Uterus (tissue), 4 donors: ENCODE data around the gene CFAP20DC. TPM values are rescaled to one million over a fixed set of nuclear protein-coding genes. Genes with fewer than 3 reads are reported as not detected.

Experiments
- DNase-seq, 2 donors: peaks; one replicate each; pipeline ENCODE4 v3.0.0-alpha.2; 2019 to 2020
- H3K27ac ChIP-seq, 2 donors: fragments of 200-600 bp; sonication (generic); 1 replicate in 1 of 2; 2 replicates in 1 of 2; pipeline ENCODE4 v1.5.1; 2016 to 2018
- H3K27me3 ChIP-seq, 2 donors: fragments of 200-600 bp; sonication (generic); one replicate each; pipeline ENCODE4 v1.5.1; 2018 to 2019; ENCODE audit warnings: control low read depth in 1 of 2
- H3K36me3 ChIP-seq, 2 donors: fragments of 200-600 bp; sonication (generic); one replicate each; pipeline ENCODE4 v1.5.1; 2019; ENCODE audit warnings: control low read depth in 1 of 2
- H3K4me1 ChIP-seq, 2 donors: fragments of 200-600 bp; sonication (generic); one replicate each; pipeline ENCODE4 v1.5.1; 2018 to 2019; ENCODE audit warnings: control low read depth in 1 of 2
- H3K4me3 ChIP-seq, 2 donors: fragments of 200-600 bp; sonication (generic); 1 replicate in 1 of 2; 2 replicates in 1 of 2; pipeline ENCODE4 v1.5.1; 2018 to 2019; ENCODE audit warnings: mild to moderate bottlenecking in 1 of 2
- H3K9me3 ChIP-seq, 2 donors: fragments of 200-600 bp; sonication (generic); one replicate each; pipeline ENCODE4 v1.5.1; 2019; ENCODE audit warnings: control low read depth in 1 of 2
- POLR2A ChIP-seq, 2 donors: fragments of 450-650 bp; IDR thresholded peaks; one replicate each; pipeline ENCODE4 v1.6.1; 2016; ENCODE audit warnings: antibody characterized with exemption in 2 of 2, mild to moderate bottlenecking in 1 of 2, moderate library complexity in 1 of 2
- intact Hi-C: fragments of 100-400 bp; cut with DNase I; formaldehyde crosslinking; loops from one replicate; pipeline ENCODE4 v1.15.1; 2023; ENCODE audit warnings: low total_unique reads
- total RNA-seq, 4 donors: library from RNA; depleted of rRNA in 3 of 4; stranded (reverse); fragments of >200 nt in 3 of 4; gene quantifications; one replicate each; pipeline versions ENCODE4 v1.1.0 to v1.2.4, GENCODE V29; 2014 to 2023
- TF ChIP-seq, protein P1 (sequence below), 4 experiments: fragments of 200-600 bp in 2 of 4; fragments of 450-650 bp in 2 of 4; sonication (generic) in 2 of 4; IDR thresholded peaks; one replicate each; pipeline ENCODE4 v1.5.1; 2016 to 2019; ENCODE audit warnings: antibody characterized with exemption in 4 of 4, mild to moderate bottlenecking in 2 of 4, moderate library complexity in 1 of 4
- donor health status: DM: yes; HTN: yes; CAD: no.

The CFAP20DC gene
- total RNA-seq, 4 donors from 2014 or later = under 0.01 to 5.1 TPM; not detected in 2

DNA sequence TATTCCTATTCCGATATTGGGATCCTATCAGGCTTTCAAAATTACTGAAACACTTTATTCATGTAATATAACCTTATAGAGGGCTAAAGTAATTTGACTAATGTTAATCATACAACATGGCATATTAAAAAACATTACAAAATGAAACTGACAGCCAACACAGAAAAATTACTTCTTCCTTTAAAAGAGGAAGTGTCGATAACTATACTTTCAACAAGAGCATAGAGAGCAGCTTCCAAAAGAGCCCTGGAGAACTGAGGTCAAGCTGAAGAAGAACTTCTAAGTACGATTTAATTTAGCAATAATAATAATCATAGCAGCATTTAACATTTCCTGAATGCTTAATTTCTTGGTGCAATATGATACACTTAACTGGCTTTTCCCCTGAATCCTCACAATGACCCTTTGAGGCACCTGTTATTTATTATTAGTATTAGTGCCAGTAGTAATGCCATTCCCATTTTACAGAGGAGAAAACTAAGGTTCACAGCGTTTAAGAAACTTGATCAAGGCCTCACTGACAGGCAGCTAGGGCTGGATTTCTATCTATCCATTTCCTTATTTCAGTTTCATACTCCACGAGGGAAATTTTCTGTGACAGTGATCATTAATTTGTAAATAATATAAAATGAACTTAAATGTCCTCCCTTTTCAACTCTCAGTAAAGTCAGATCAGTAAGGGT, 181.6 kb downstream of the CFAP20DC start:
- TF ChIP-seq POLR2A (IDR thresholded peaks at IDR 0.05) = no peak
- TF ChIP-seq, protein P1, sequence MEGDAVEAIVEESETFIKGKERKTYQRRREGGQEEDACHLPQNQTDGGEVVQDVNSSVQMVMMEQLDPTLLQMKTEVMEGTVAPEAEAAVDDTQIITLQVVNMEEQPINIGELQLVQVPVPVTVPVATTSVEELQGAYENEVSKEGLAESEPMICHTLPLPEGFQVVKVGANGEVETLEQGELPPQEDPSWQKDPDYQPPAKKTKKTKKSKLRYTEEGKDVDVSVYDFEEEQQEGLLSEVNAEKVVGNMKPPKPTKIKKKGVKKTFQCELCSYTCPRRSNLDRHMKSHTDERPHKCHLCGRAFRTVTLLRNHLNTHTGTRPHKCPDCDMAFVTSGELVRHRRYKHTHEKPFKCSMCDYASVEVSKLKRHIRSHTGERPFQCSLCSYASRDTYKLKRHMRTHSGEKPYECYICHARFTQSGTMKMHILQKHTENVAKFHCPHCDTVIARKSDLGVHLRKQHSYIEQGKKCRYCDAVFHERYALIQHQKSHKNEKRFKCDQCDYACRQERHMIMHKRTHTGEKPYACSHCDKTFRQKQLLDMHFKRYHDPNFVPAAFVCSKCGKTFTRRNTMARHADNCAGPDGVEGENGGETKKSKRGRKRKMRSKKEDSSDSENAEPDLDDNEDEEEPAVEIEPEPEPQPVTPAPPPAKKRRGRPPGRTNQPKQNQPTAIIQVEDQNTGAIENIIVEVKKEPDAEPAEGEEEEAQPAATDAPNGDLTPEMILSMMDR (IDR thresholded peaks at IDR 0.05) = no peak
- intact Hi-C loops = no loop called here

DNA sequence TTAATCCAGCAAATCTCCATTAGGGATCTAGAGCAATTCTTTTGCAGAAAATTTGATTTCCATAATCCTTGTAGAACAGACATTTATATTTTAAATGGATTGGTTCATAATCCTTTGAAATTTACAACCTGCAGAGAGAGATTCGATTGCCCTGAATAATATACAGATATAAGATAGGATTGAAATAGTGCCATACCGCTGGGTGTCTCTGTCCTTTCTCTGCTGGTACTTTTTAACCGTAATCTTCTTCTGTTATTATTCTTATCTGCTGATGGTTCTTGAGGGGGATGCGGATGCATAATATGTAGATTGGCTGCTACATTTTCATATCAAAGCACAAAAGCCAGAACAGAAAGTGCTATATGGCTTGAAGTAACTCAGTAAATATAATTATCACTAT, 182.2 kb downstream of the CFAP20DC start:
- intact Hi-C loops = no loop called here
- TF ChIP-seq POLR2A (IDR thresholded peaks at IDR 0.05) = no peak
- TF ChIP-seq, protein P1 (IDR thresholded peaks at IDR 0.05) = no peak

More for the DNA sequence above, 181.6 kb downstream of the CFAP20DC start:
- H3K27ac ChIP-seq = no peak overlapping the region
- H3K9me3 ChIP-seq = no peaks in the 10 kb centered on the region
- H3K4me3 ChIP-seq = no peak overlapping the region
- no peaks in the 10 kb centered on the region for H3K36me3 ChIP-seq
- no peak for DNase-seq
- no peaks in the 10 kb centered on the region for H3K27me3 ChIP-seq
- H3K4me1 ChIP-seq = no peaks in the 10 kb centered on the region

DNA sequence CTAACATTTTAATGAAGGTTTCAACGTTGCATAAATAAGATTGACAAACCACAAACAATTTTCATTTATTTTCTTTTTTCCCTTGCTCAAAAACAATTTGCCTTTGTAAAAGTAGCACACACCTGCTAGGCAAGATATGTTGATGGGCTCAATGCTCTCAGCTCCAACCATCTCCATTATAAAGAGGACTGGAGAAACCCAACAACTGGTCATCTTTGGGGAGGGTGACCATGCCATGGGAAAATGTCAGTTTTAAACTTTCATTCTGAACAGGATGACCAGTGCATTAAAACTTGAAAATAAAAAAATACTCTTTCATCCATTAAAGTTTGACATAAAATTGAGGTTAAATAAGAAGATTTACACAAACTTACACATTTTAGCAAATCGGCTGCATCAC, 183.7 kb downstream of the CFAP20DC start:
- H3K4me3 ChIP-seq = no peak overlapping the region
- H3K27me3 ChIP-seq = no peaks in the 10 kb centered on the region
- H3K36me3 ChIP-seq = no peaks in the 10 kb centered on the region
- TF ChIP-seq, protein P1 (IDR thresholded peaks at IDR 0.05) = no peak
- no peak for TF ChIP-seq POLR2A (IDR thresholded peaks at IDR 0.05)
- no peaks in the 10 kb centered on the region for H3K4me1 ChIP-seq
- no peak overlapping the region for H3K27ac ChIP-seq
- no peaks in the 10 kb centered on the region for H3K9me3 ChIP-seq
- intact Hi-C loops = no loop called here
- DNase-seq = no peak

More for the DNA sequence above, 182.2 kb downstream of the CFAP20DC start:
- H3K27ac ChIP-seq = no peak overlapping the region
- H3K4me3 ChIP-seq = no peak overlapping the region
- no peaks in the 10 kb centered on the region for H3K27me3 ChIP-seq
- no peak for DNase-seq
- H3K4me1 ChIP-seq = no peaks in the 10 kb centered on the region
- no peaks in the 10 kb centered on the region for H3K36me3 ChIP-seq
- no peaks in the 10 kb centered on the region for H3K9me3 ChIP-seq

DNA sequence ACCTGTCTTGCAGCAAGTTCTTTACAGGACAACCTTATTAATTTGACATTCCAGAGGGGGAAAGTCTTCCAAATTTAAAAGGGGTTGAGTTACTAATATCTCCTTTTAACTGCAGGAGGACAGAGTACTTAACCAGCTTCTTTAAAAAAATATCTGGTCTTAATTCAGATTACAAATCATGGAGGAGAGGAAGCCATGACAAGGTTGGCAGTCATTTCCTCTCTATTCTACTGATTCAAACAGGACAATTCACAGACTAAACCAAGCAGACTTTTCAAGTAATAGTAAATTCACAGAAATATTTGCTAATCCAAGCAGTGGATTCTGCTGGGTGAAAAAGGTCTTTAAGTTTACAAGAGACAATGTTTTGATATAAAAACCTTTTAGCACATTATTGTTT, 185.3 kb downstream of the CFAP20DC start:
- TF ChIP-seq POLR2A (IDR thresholded peaks at IDR 0.05) = no peak
- TF ChIP-seq, protein P1 (IDR thresholded peaks at IDR 0.05) = no peak
- intact Hi-C loops = no loop called here
- H3K4me1 ChIP-seq = no peaks in the 10 kb centered on the region
- no peak overlapping the region for H3K4me3 ChIP-seq
- no peaks in the 10 kb centered on the region for H3K36me3 ChIP-seq
- DNase-seq = no peak
- H3K9me3 ChIP-seq = no peaks in the 10 kb centered on the region
- H3K27me3 ChIP-seq = no peaks in the 10 kb centered on the region
- H3K27ac ChIP-seq = no peak overlapping the region

- H3K9me3 ChIP-seq = no peaks in the 10 kb centered on the region
- H3K27ac ChIP-seq = no peak overlapping the region
- H3K36me3 ChIP-seq = no peaks in the 10 kb centered on the region
- H3K4me1 ChIP-seq = no peaks in the 10 kb centered on the region
- intact Hi-C loops = no loop called here
- H3K4me3 ChIP-seq = no peak overlapping the region
- TF ChIP-seq, protein P1 (IDR thresholded peaks at IDR 0.05) = no peak
- TF ChIP-seq POLR2A (IDR thresholded peaks at IDR 0.05) = no peak
- no peaks in the 10 kb centered on the region for H3K27me3 ChIP-seq
- no peak for DNase-seq
Observed at GRCh38 chr3:58863206-58863605, 186.6 kb downstream of the CFAP20DC start.
